ENCODE measurements around the gene DRD4. TPM values are rescaled to one million over a fixed set of nuclear protein-coding genes. Genes with fewer than 3 reads are reported as not detected.
"Not testable (repeated sequence)": the region's sequence is repeated elsewhere in the genome, so short reads cannot be mapped to it uniquely, and the experiment has no call there.

The DRD4 gene
- polyA plus RNA-seq, 2 donors = 0.18 to 0.39 TPM

GRCh38 chr11:640021-640706 is 3.1 kb downstream of the DRD4 start:
- peaks cover 3 to 24% of the 10 kb centered on the region in 2 donors for H3K36me3 ChIP-seq (ENCODE audit: control insufficient read depth in 2 of 2, insufficient read depth in 2 of 2, low read length in 1 of 2)
- H3K27me3 ChIP-seq (ENCODE audit: control insufficient read depth in 1 of 2, insufficient read depth in 2 of 2, low read length in 2 of 2) = peaks cover 0 to 18% of the 10 kb centered on the region in 2 donors
- WGBS, 2 donors = 34 to 43% methylated on average over 49 to 69 of the region's 69 CpGs

GRCh38 chr11:641806-642370 is 4.8 kb downstream of the DRD4 start:
- no peak overlapping the region for H3K27ac ChIP-seq (ENCODE audit: low read depth in 2 of 2, low read length in 1 of 2)
- no peaks in the 10 kb centered on the region for H3K9me3 ChIP-seq (ENCODE audit: control insufficient read depth in 2 of 2, insufficient read depth in 1 of 2, low read depth in 1 of 2, low read length in 1 of 2)
- H3K36me3 ChIP-seq (ENCODE audit: control insufficient read depth in 2 of 2, insufficient read depth in 2 of 2, low read length in 1 of 2) = peaks cover 3 to 24% of the 10 kb centered on the region in 2 donors
- no peak overlapping the region for H3K4me3 ChIP-seq (ENCODE audit: low read depth in 1 of 2, low read length in 2 of 2)
- 91 to 93% methylated on average over 19 of the region's 19 CpGs for WGBS, 2 donors
- H3K4me1 ChIP-seq (ENCODE audit: control insufficient read depth in 2 of 2, insufficient read depth in 2 of 2, low read length in 1 of 2) = peaks cover 9 to 26% of the 10 kb centered on the region in 2 donors
- peaks cover 0 to 18% of the 10 kb centered on the region in 2 donors for H3K27me3 ChIP-seq (ENCODE audit: control insufficient read depth in 1 of 2, insufficient read depth in 2 of 2, low read length in 2 of 2)

More at GRCh38 chr11:640021-640706, 3.1 kb downstream of the DRD4 start:
- Histone ChIP-seq H3K4me3 (ENCODE audit: low read depth in 1 of 2, low read length in 2 of 2) (no peak overlapping the region), H3K27ac (ENCODE audit: low read depth in 2 of 2, low read length in 1 of 2) (no peak overlapping the region), H3K9me3 (ENCODE audit: control insufficient read depth in 2 of 2, insufficient read depth in 1 of 2, low read depth in 1 of 2, low read length in 1 of 2) (no peaks in the 10 kb centered on the region), H3K4me1 (ENCODE audit: control insufficient read depth in 2 of 2, insufficient read depth in 2 of 2, low read length in 1 of 2) (peaks cover 10 to 33% of the 10 kb centered on the region in 2 donors)

GRCh38 chr11:643366-643765 is 6.3 kb downstream of the DRD4 start:
- Histone ChIP-seq H3K4me1 (ENCODE audit: control insufficient read depth in 2 of 2, insufficient read depth in 2 of 2, low read length in 1 of 2) (peaks cover 5 to 14% of the 10 kb centered on the region in 2 donors), H3K27me3 (ENCODE audit: control insufficient read depth in 1 of 2, insufficient read depth in 2 of 2, low read length in 2 of 2) (peaks cover 0 to 8% of the 10 kb centered on the region in 2 donors), H3K9me3 (ENCODE audit: control insufficient read depth in 2 of 2, insufficient read depth in 1 of 2, low read depth in 1 of 2, low read length in 1 of 2) (no peaks in the 10 kb centered on the region), H3K4me3 (ENCODE audit: low read depth in 1 of 2, low read length in 2 of 2) (no peak overlapping the region), H3K36me3 (ENCODE audit: control insufficient read depth in 2 of 2, insufficient read depth in 2 of 2, low read length in 1 of 2) (peaks cover 3 to 24% of the 10 kb centered on the region in 2 donors), H3K27ac (ENCODE audit: low read depth in 2 of 2, low read length in 1 of 2) (no peak overlapping the region)
- WGBS, 2 donors = 95 to 96% methylated on average over 9 of the region's 9 CpGs

GRCh38 chr11:643849-644738 is 7.0 kb downstream of the DRD4 start:
- Histone ChIP-seq H3K27me3 (ENCODE audit: control insufficient read depth in 1 of 2, insufficient read depth in 2 of 2, low read length in 2 of 2) (peaks cover 0 to 5% of the 10 kb centered on the region in 2 donors), H3K9me3 (ENCODE audit: control insufficient read depth in 2 of 2, insufficient read depth in 1 of 2, low read depth in 1 of 2, low read length in 1 of 2) (no peaks in the 10 kb centered on the region), H3K27ac (ENCODE audit: low read depth in 2 of 2, low read length in 1 of 2) (no peak overlapping the region), H3K4me3 (ENCODE audit: low read depth in 1 of 2, low read length in 2 of 2) (no peak overlapping the region), H3K4me1 (ENCODE audit: control insufficient read depth in 2 of 2, insufficient read depth in 2 of 2, low read length in 1 of 2) (peaks cover 5 to 12% of the 10 kb centered on the region in 2 donors), H3K36me3 (ENCODE audit: control insufficient read depth in 2 of 2, insufficient read depth in 2 of 2, low read length in 1 of 2) (peaks cover 3 to 24% of the 10 kb centered on the region in 2 donors)
- WGBS, 2 donors = 89 to 90% methylated on average over 49 to 50 of the region's 50 CpGs

GRCh38 chr11:645536-645935 is 8.5 kb downstream of the DRD4 start:
- Histone ChIP-seq H3K27ac (ENCODE audit: low read depth in 2 of 2, low read length in 1 of 2) (no peak overlapping the region), H3K27me3 (ENCODE audit: control insufficient read depth in 1 of 2, insufficient read depth in 2 of 2, low read length in 2 of 2) (no peaks in the 10 kb centered on the region), H3K4me1 (ENCODE audit: control insufficient read depth in 2 of 2, insufficient read depth in 2 of 2, low read length in 1 of 2) (peaks cover 0 to 4% of the 10 kb centered on the region in 2 donors), H3K9me3 (ENCODE audit: control insufficient read depth in 2 of 2, insufficient read depth in 1 of 2, low read depth in 1 of 2, low read length in 1 of 2) (no peaks in the 10 kb centered on the region), H3K4me3 (ENCODE audit: low read depth in 1 of 2, low read length in 2 of 2) (no peak overlapping the region), H3K36me3 (ENCODE audit: control insufficient read depth in 2 of 2, insufficient read depth in 2 of 2, low read length in 1 of 2) (peaks cover 3 to 24% of the 10 kb centered on the region in 2 donors)
- WGBS, 2 donors = 83 to 87% methylated on average over 16 of the region's 16 CpGs

DNA sequence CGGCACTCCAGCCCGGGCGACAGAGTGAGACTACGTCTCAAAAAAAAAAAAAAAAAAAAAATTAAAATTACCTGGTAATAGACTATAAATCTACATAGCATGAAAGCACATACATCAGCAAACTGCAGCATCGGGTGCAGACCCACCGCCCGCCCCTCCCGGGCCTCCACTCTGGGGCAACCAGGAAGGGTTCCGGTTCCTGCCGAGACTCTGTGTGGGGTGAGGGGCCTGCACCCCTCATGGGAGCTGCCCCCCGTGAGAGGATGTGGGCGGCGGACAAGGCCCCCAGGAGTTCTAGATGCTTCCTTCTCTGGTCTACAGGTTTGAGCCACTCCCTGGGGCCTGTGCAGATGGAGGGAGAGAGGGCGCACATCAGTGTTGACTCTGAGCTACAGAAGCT is 9.1 kb downstream of the DRD4 start:
- Histone ChIP-seq H3K27me3 (ENCODE audit: control insufficient read depth in 1 of 2, insufficient read depth in 2 of 2, low read length in 2 of 2) (no peaks in the 10 kb centered on the region), H3K4me1 (ENCODE audit: control insufficient read depth in 2 of 2, insufficient read depth in 2 of 2, low read length in 1 of 2) (peaks cover 0 to 4% of the 10 kb centered on the region in 2 donors), H3K36me3 (ENCODE audit: control insufficient read depth in 2 of 2, insufficient read depth in 2 of 2, low read length in 1 of 2) (peaks cover 3 to 26% of the 10 kb centered on the region in 2 donors), H3K27ac (ENCODE audit: low read depth in 2 of 2, low read length in 1 of 2) (no peak overlapping the region), H3K4me3 (ENCODE audit: low read depth in 1 of 2, low read length in 2 of 2) (no peak overlapping the region), H3K9me3 (ENCODE audit: control insufficient read depth in 2 of 2, insufficient read depth in 1 of 2, low read depth in 1 of 2, low read length in 1 of 2) (no peaks in the 10 kb centered on the region)
- WGBS, 2 donors = 85 to 94% methylated on average over 14 of the region's 14 CpGs

DNA sequence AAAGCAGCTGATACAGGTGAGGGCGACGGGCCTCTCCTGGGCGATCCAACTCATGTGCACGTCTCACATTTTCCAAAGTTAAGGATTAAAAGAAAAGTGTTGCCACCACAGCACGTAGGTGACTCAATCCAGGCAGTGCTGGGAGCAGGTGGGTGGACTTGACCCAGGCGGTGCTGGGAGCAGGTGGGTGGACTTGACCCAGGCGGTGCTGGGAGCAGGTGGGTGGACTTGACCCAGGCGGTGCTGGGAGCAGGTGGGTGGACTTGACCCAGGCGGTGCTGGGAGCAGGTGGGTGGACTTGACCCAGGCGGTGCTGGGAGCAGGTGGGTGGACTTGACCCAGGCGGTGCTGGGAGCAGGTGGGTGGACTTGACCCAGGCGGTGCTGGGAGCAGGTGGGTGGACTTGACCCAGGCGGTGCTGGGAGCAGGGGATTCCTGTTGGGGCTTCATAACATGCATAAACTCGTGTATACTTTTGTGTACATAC is 10.6 kb downstream of the DRD4 start:
- H3K4me3 ChIP-seq (ENCODE audit: low read depth in 1 of 2, low read length in 2 of 2); H3K27ac ChIP-seq (ENCODE audit: low read depth in 2 of 2, low read length in 1 of 2); H3K9me3 ChIP-seq (ENCODE audit: control insufficient read depth in 2 of 2, insufficient read depth in 1 of 2, low read depth in 1 of 2, low read length in 1 of 2); H3K4me1 ChIP-seq (ENCODE audit: control insufficient read depth in 2 of 2, insufficient read depth in 2 of 2, low read length in 1 of 2); H3K27me3 ChIP-seq (ENCODE audit: control insufficient read depth in 1 of 2, insufficient read depth in 2 of 2, low read length in 2 of 2): not testable (repeated sequence)
- WGBS, 2 donors = 82 to 84% methylated on average over 9 to 10 of the region's 14 CpGs
- peaks cover 3 to 14% of the 10 kb centered on the region in 2 donors for H3K36me3 ChIP-seq (ENCODE audit: control insufficient read depth in 2 of 2, insufficient read depth in 2 of 2, low read length in 1 of 2)

DNA sequence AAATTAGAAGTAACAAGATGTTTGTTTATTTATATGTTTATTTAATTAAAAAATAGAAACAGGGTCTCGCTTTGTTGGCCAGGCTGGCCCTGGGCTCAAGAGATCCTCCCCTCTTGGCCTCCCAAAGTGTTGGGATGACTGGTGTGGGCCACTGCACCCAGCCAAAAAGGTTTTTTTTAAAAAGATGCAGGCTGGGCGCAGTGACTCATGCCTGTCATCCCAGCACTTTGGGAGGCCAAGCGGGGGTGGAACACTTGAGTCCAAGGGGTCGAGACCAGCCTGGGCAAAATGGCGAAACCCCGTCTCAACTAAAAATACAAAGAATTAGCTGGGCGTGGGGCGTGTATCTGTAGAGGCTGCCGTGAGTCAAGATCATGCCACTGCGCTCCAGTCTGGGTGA is 13.4 kb downstream of the DRD4 start:
- Histone ChIP-seq H3K36me3 (ENCODE audit: control insufficient read depth in 2 of 2, insufficient read depth in 2 of 2, low read length in 1 of 2) (peaks cover 0 to 15% of the 10 kb centered on the region in 2 donors), H3K9me3 (ENCODE audit: control insufficient read depth in 2 of 2, insufficient read depth in 1 of 2, low read depth in 1 of 2, low read length in 1 of 2) (no peaks in the 10 kb centered on the region)
- WGBS, 2 donors = 90 to 94% methylated on average over 10 of the region's 10 CpGs

GRCh38 chr11:653136-653535 is 16.1 kb downstream of the DRD4 start:
- peaks cover 0 to 18% of the 10 kb centered on the region in 2 donors for H3K36me3 ChIP-seq (ENCODE audit: control insufficient read depth in 2 of 2, insufficient read depth in 2 of 2, low read length in 1 of 2)

More for the DNA sequence above, 13.4 kb downstream of the DRD4 start:
- Histone ChIP-seq H3K27ac (ENCODE audit: low read depth in 2 of 2, low read length in 1 of 2) (no peak overlapping the region), H3K4me1 (ENCODE audit: control insufficient read depth in 2 of 2, insufficient read depth in 2 of 2, low read length in 1 of 2) (no peaks in the 10 kb centered on the region), H3K27me3 (ENCODE audit: control insufficient read depth in 1 of 2, insufficient read depth in 2 of 2, low read length in 2 of 2) (no peaks in the 10 kb centered on the region), H3K4me3 (ENCODE audit: low read depth in 1 of 2, low read length in 2 of 2) (no peak overlapping the region)

More at GRCh38 chr11:653136-653535, 16.1 kb downstream of the DRD4 start:
- 91 to 93% methylated on average over 14 of the region's 14 CpGs for WGBS, 2 donors
- H3K27ac ChIP-seq (ENCODE audit: low read depth in 2 of 2, low read length in 1 of 2); H3K4me3 ChIP-seq (ENCODE audit: low read depth in 1 of 2, low read length in 2 of 2); H3K9me3 ChIP-seq (ENCODE audit: control insufficient read depth in 2 of 2, insufficient read depth in 1 of 2, low read depth in 1 of 2, low read length in 1 of 2); H3K27me3 ChIP-seq (ENCODE audit: control insufficient read depth in 1 of 2, insufficient read depth in 2 of 2, low read length in 2 of 2); H3K4me1 ChIP-seq (ENCODE audit: control insufficient read depth in 2 of 2, insufficient read depth in 2 of 2, low read length in 1 of 2): not testable (repeated sequence)
